ENCODE results near the gene DNAL1.

Gene DNAL1

GRCh38 chr14:73634011-73634833, 10.6 kb upstream of the DNAL1 start:
- peak overlapping the region; percentile 56; the same call in 1 of the 2 replicates for H3K27ac ChIP-seq (ENCODE audit: extremely low read depth, low read depth, low read length)
- TF ChIP-seq KLF16 (tag by site-specific recombination; IDR thresholded peaks at IDR 0.05) (peak; percentile 24; the same call in 1 of the 2 replicates), ZNF140 (tag by site-specific recombination; IDR thresholded peaks at IDR 0.05) (no peak), ZNF24 (tag by site-specific recombination; IDR thresholded peaks at IDR 0.05) (no peak), ZNF501 (tag by site-specific recombination; IDR thresholded peaks at IDR 0.05) (no peak), ZBTB21 (tag by site-specific recombination; IDR thresholded peaks at IDR 0.05) (no peak), ZNF707 (tag by site-specific recombination; IDR thresholded peaks at IDR 0.05) (no peak), ZNF37A (tag by site-specific recombination; IDR thresholded peaks at IDR 0.05) (no peak), TRIM28 (IDR thresholded peaks at IDR 0.05; ENCODE audit: borderline replicate concordance, low read length) (no peak), ZNF610 (tag by site-specific recombination; IDR thresholded peaks at IDR 0.05; ENCODE audit: borderline replicate concordance) (no peak), ZNF335 (tag by site-specific recombination; conservative IDR thresholded peaks at IDR 0.05) (peak; percentile 80), ZNF768 (tag by site-specific recombination; IDR thresholded peaks at IDR 0.05) (no peak), ZBTB20 (tag by site-specific recombination; IDR thresholded peaks at IDR 0.05) (no peak), ZBTB7A (tag by site-specific recombination; IDR thresholded peaks at IDR 0.05; ENCODE audit: low read depth) (no peak), ZNF621 (tag by site-specific recombination; IDR thresholded peaks at IDR 0.05) (no peak), INSM2 (tag by site-specific recombination; IDR thresholded peaks at IDR 0.05) (no peak), ZNF416 (tag by site-specific recombination; IDR thresholded peaks at IDR 0.05) (no peak), OVOL3 (tag by site-specific recombination; IDR thresholded peaks at IDR 0.05) (no peak), SCRT1 (tag by site-specific recombination; IDR thresholded peaks at IDR 0.05; ENCODE audit: borderline replicate concordance) (no peak), ZNF561 (tag by site-specific recombination; IDR thresholded peaks at IDR 0.05; ENCODE audit: borderline replicate concordance) (peak; percentile 25; the same call in 1 of the 2 replicates), ZBTB11 (tag by site-specific recombination; conservative IDR thresholded peaks at IDR 0.05; ENCODE audit: low read depth) (peak; percentile 27; the same call in 1 of the 2 replicates), ZNF560 (tag by site-specific recombination; IDR thresholded peaks at IDR 0.05; ENCODE audit: borderline replicate concordance) (no peak)
- TF ChIP-seq, protein P1, sequence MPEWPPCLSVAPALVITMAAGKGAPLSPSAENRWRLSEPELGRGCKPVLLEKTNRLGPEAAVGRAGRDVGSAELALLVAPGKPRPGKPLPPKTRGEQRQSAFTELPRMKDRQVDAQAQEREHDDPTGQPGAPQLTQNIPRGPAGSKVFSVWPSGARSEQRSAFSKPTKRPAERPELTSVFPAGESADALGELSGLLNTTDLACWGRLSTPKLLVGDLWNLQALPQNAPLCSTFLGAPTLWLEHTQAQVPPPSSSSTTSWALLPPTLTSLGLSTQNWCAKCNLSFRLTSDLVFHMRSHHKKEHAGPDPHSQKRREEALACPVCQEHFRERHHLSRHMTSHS (tag by site-specific recombination; IDR thresholded peaks at IDR 0.05) = no peak
- TF ChIP-seq, protein P2, sequence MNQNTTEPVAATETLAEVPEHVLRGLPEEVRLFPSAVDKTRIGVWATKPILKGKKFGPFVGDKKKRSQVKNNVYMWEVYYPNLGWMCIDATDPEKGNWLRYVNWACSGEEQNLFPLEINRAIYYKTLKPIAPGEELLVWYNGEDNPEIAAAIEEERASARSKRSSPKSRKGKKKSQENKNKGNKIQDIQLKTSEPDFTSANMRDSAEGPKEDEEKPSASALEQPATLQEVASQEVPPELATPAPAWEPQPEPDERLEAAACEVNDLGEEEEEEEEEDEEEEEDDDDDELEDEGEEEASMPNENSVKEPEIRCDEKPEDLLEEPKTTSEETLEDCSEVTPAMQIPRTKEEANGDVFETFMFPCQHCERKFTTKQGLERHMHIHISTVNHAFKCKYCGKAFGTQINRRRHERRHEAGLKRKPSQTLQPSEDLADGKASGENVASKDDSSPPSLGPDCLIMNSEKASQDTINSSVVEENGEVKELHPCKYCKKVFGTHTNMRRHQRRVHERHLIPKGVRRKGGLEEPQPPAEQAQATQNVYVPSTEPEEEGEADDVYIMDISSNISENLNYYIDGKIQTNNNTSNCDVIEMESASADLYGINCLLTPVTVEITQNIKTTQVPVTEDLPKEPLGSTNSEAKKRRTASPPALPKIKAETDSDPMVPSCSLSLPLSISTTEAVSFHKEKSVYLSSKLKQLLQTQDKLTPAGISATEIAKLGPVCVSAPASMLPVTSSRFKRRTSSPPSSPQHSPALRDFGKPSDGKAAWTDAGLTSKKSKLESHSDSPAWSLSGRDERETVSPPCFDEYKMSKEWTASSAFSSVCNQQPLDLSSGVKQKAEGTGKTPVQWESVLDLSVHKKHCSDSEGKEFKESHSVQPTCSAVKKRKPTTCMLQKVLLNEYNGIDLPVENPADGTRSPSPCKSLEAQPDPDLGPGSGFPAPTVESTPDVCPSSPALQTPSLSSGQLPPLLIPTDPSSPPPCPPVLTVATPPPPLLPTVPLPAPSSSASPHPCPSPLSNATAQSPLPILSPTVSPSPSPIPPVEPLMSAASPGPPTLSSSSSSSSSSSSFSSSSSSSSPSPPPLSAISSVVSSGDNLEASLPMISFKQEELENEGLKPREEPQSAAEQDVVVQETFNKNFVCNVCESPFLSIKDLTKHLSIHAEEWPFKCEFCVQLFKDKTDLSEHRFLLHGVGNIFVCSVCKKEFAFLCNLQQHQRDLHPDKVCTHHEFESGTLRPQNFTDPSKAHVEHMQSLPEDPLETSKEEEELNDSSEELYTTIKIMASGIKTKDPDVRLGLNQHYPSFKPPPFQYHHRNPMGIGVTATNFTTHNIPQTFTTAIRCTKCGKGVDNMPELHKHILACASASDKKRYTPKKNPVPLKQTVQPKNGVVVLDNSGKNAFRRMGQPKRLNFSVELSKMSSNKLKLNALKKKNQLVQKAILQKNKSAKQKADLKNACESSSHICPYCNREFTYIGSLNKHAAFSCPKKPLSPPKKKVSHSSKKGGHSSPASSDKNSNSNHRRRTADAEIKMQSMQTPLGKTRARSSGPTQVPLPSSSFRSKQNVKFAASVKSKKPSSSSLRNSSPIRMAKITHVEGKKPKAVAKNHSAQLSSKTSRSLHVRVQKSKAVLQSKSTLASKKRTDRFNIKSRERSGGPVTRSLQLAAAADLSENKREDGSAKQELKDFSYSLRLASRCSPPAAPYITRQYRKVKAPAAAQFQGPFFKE (tag by site-specific recombination; IDR thresholded peaks at IDR 0.05; ENCODE audit: borderline replicate concordance) = no peak
- TF ChIP-seq, protein P3, sequence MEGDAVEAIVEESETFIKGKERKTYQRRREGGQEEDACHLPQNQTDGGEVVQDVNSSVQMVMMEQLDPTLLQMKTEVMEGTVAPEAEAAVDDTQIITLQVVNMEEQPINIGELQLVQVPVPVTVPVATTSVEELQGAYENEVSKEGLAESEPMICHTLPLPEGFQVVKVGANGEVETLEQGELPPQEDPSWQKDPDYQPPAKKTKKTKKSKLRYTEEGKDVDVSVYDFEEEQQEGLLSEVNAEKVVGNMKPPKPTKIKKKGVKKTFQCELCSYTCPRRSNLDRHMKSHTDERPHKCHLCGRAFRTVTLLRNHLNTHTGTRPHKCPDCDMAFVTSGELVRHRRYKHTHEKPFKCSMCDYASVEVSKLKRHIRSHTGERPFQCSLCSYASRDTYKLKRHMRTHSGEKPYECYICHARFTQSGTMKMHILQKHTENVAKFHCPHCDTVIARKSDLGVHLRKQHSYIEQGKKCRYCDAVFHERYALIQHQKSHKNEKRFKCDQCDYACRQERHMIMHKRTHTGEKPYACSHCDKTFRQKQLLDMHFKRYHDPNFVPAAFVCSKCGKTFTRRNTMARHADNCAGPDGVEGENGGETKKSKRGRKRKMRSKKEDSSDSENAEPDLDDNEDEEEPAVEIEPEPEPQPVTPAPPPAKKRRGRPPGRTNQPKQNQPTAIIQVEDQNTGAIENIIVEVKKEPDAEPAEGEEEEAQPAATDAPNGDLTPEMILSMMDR (tag by site-specific recombination; IDR thresholded peaks at IDR 0.05) = 0 out of 2 replicates have a peak, but pooled peaks have one; percentile 15

More at GRCh38 chr14:73634011-73634833, 10.6 kb upstream of the DNAL1 start:
- H3K9me3 ChIP-seq (ENCODE audit: control insufficient read depth, insufficient read depth, low read depth, low read length) = no peaks in the 10 kb centered on the region
- ChIA-PET POLR2A (no interaction called here), CTCF (interaction anchor here (0.6 to 2.5 kb wide), 14 partner anchors 8 to 434 kb away, joined by 3 to 25 read pairs (median 3); partner anchors contain the start of gene RIOX1)
- no peaks in the 10 kb centered on the region for H3K36me3 ChIP-seq (ENCODE audit: control insufficient read depth in 2 of 2, insufficient read depth in 1 of 2, low read length in 2 of 2)
- peak overlapping the region; percentile 28; the same call in 1 of the 2 replicates for H3K4me3 ChIP-seq (ENCODE audit: low read depth, low read length)
- no peaks in the 10 kb centered on the region for H3K4me1 ChIP-seq (ENCODE audit: control insufficient read depth, insufficient read depth, low read length)

Measured in HEK293 (cell line).